HG02763 (cell line): ENCODE results near the gene HNRNPA2B1.
"Not testable (repeated sequence)": the region's sequence is repeated elsewhere in the genome, so short reads cannot be mapped to it uniquely, and the experiment has no call there.

Source experiments
- ATAC-seq: cut with Tn5 transposase; IDR thresholded peaks from one replicate; pipeline ENCODE4 v1.9.1; 2021; ENCODE audit warnings: mild to moderate bottlenecking, moderate library complexity; ENCODE audit not compliant: unreplicated experiment

Gene HNRNPA2B1

GRCh38 chr7:26147646-26148306, 52.8 kb downstream of the HNRNPA2B1 start:
- not testable (repeated sequence) for ATAC-seq

DNA sequence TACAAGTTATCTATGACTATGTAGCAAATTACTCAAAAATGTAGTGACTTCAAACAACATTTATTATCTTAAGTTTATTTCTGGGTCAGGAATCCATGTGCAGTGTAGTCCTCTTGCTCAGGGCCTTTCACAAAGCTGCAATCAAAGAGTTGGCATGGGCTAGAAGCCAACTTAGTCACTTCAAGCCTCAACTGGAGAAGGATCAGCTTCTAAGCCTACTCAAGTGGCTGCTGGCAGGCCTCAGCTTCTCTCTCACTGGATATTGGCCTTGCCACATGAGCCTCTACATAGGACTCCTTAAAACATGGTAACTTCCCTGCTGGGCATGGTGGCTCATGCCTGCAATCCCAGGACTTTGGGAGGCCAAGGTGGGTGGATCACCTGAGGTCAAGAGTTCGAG, 53.5 kb downstream of the HNRNPA2B1 start:
- no peak for ATAC-seq

DNA sequence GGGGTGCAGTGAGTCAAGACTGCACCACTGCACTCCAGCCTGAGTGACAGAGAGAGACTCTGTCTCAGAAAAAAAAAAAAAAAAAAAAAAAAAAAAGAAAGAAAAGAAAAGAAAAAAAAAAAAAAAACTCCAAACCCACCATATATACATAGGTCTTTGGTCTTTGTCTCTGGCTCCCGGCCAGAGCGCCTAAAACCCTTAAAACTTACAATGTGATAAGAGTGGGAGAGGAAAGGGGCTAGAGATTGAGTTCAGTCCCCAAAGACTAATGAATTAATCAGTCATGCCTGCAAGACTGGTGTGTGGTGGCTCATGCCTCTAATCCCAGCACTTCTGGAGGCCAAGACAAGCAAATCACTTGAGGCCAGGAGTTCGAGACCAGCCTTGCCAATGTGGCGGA, 55.3 kb downstream of the HNRNPA2B1 start:
- ATAC-seq: no peak

DNA sequence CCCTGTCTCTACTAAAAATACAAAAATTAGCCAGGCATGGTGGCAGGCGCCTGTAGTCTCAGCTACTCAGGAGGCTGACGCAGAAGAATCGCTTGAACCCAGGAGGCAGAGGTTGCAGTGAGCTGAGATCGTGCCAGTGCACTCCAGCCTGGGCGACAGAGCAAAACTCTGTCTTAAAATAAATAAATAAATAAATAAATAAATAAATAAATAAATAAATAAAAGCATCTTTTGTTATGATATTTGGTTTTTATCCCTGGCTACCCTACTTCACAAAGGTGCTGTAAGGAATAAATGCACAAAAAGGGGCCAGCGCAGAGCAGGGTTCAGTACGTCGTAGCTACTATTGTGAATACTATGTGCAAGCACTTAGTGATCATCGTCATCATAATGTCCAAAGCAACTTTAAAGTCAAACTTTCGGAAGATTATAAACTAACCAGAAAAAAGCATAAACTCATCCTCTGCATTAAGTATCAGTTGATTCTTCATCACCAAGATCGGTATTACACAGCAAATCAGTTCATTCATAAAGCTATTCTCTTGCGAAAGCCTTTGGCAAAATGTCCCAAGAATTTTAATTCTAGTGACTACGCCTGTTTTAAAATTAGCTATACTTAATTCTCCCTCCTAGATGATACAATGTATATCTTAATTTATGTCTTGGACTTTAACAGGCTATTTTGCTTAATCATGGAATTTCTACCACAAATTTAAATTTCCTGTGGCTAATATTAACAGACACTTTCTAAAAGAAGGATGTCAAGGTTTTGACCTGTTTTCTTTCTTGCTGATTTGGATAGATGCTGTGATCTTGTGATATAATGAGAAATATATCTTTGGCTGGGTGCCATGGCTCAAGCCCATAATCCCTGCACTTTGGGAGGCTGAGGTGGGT, 56.1 kb downstream of the HNRNPA2B1 start:
- no peak for ATAC-seq

GRCh38 chr7:26143298-26144048, 57.1 kb downstream of the HNRNPA2B1 start:
- ATAC-seq: no peak

GRCh38 chr7:26141077-26141476, 59.5 kb downstream of the HNRNPA2B1 start:
- no peak for ATAC-seq

DNA sequence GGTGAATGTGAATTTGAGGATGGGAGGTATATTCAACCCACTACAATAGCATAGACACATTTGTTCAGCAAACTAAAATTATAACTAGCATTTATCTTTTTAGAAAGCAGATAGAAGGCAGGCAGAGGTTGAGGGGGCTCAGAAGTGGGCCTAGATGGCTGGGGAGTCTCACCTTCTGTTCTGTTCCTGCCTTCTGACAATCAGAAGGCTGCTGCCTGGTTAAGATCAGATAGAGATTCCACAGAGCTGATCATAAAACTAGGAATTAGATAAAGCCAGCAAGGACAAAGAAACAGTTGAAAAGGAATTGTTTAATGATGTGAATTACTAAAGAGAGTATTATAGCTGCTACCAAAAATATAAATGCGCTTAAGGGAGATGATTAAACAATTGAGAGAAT, 60.2 kb downstream of the HNRNPA2B1 start:
- no peak for ATAC-seq
